ENCODE data around the gene MAVS.
"Not testable (repeated sequence)": the region's sequence is repeated elsewhere in the genome, so short reads cannot be mapped to it uniquely, and the experiment has no call there.

MAVS gene

GRCh38 chr20:3894796-3895195 is 48.2 kb downstream of the MAVS start:
- peaks cover 100% of the 10 kb centered on the region for H3K79me2 ChIP-seq (ENCODE audit: insufficient read depth, low read length)
- H2AFZ ChIP-seq (ENCODE audit: low read depth, low read length, severe bottlenecking) = no peak overlapping the region
- TF ChIP-seq CTCF (IDR thresholded peaks at IDR 0.05; ENCODE audit: insufficient read depth, low read length, poor library complexity, severe bottlenecking) = no peak
- no peak for TF ChIP-seq EZH2phosphoT487 (conservative IDR thresholded peaks at IDR 0.05; ENCODE audit: low read length)
- H3K27ac ChIP-seq (ENCODE audit: low read depth, low read length) = no peak overlapping the region
- no peaks in the 10 kb centered on the region for H3K9me2 ChIP-seq (replicated peaks; ENCODE audit: insufficient read depth, low read length)
- H3K9ac ChIP-seq (ENCODE audit: low read length) = no peak overlapping the region
- peaks cover 35% of the 10 kb centered on the region for H4K20me1 ChIP-seq (ENCODE audit: low read depth, low read length)
- H3F3A ChIP-seq (ENCODE audit: insufficient read depth) = peaks cover 27% of the 10 kb centered on the region
- no peak overlapping the region for H3K4me3 ChIP-seq (ENCODE audit: insufficient read depth, low read length, poor library complexity, severe bottlenecking)
- peak overlapping the region; percentile 13 for H3K4me2 ChIP-seq (ENCODE audit: low read depth, low read length, poor library complexity, severe bottlenecking)
- no peaks in the 10 kb centered on the region for H3K27me3 ChIP-seq (ENCODE audit: low read length)
- H3K9me3 ChIP-seq (ENCODE audit: insufficient read depth, low read length) = no peaks in the 10 kb centered on the region
- peaks cover 9% of the 10 kb centered on the region; the same call in 1 of the 2 replicates for H3K36me3 ChIP-seq (ENCODE audit: low read length)

GRCh38 chr20:3896302-3896701 is 49.7 kb downstream of the MAVS start:
- H3K79me2 ChIP-seq (ENCODE audit: insufficient read depth, low read length) = peaks cover 100% of the 10 kb centered on the region
- peak overlapping the region; percentile 17 for H3K4me2 ChIP-seq (ENCODE audit: low read depth, low read length, poor library complexity, severe bottlenecking)
- no peak overlapping the region for H3K9ac ChIP-seq (ENCODE audit: low read length)
- H3K9me3 ChIP-seq (ENCODE audit: insufficient read depth, low read length) = no peaks in the 10 kb centered on the region
- H3K27ac ChIP-seq (ENCODE audit: low read depth, low read length) = peak overlapping the region; percentile 1; the same call in 1 of the 2 replicates
- no peaks in the 10 kb centered on the region for H3K27me3 ChIP-seq (ENCODE audit: low read length)
- no peak overlapping the region for H3K4me3 ChIP-seq (ENCODE audit: insufficient read depth, low read length, poor library complexity, severe bottlenecking)
- TF ChIP-seq CTCF (IDR thresholded peaks at IDR 0.05; ENCODE audit: insufficient read depth, low read length, poor library complexity, severe bottlenecking) = no peak
- TF ChIP-seq EZH2phosphoT487 (conservative IDR thresholded peaks at IDR 0.05; ENCODE audit: low read length) = no peak
- H4K20me1 ChIP-seq (ENCODE audit: low read depth, low read length) = peaks cover 36% of the 10 kb centered on the region
- H3K36me3 ChIP-seq (ENCODE audit: low read length) = peaks cover 9% of the 10 kb centered on the region; the same call in 1 of the 2 replicates
- peaks cover 23% of the 10 kb centered on the region for H3F3A ChIP-seq (ENCODE audit: insufficient read depth)
- no peaks in the 10 kb centered on the region for H3K9me2 ChIP-seq (replicated peaks; ENCODE audit: insufficient read depth, low read length)
- H2AFZ ChIP-seq (ENCODE audit: low read depth, low read length, severe bottlenecking) = no peak overlapping the region

GRCh38 chr20:3896853-3897583 is 50.4 kb downstream of the MAVS start:
- Histone ChIP-seq H3K4me2 (ENCODE audit: low read depth, low read length, poor library complexity, severe bottlenecking) (peak overlapping the region; percentile 17), H3K4me3 (ENCODE audit: insufficient read depth, low read length, poor library complexity, severe bottlenecking) (no peak overlapping the region), H3K79me2 (ENCODE audit: insufficient read depth, low read length) (peaks cover 100% of the 10 kb centered on the region), H3K9me3 (ENCODE audit: insufficient read depth, low read length) (no peaks in the 10 kb centered on the region), H4K20me1 (ENCODE audit: low read depth, low read length) (peaks cover 37% of the 10 kb centered on the region), H3K9ac (ENCODE audit: low read length) (no peak overlapping the region), H3F3A (ENCODE audit: insufficient read depth) (peaks cover 27% of the 10 kb centered on the region), H3K27me3 (ENCODE audit: low read length) (no peaks in the 10 kb centered on the region), H3K9me2 (replicated peaks; ENCODE audit: insufficient read depth, low read length) (no peaks in the 10 kb centered on the region), H3K27ac (ENCODE audit: low read depth, low read length) (peak overlapping the region; percentile 1; the same call in 1 of the 2 replicates), H2AFZ (ENCODE audit: low read depth, low read length, severe bottlenecking) (no peak overlapping the region), H3K36me3 (ENCODE audit: low read length) (peaks cover 9% of the 10 kb centered on the region; the same call in 1 of the 2 replicates)
- TF ChIP-seq CTCF (IDR thresholded peaks at IDR 0.05; ENCODE audit: insufficient read depth, low read length, poor library complexity, severe bottlenecking) (no peak), EZH2phosphoT487 (conservative IDR thresholded peaks at IDR 0.05; ENCODE audit: low read length) (no peak)

DNA sequence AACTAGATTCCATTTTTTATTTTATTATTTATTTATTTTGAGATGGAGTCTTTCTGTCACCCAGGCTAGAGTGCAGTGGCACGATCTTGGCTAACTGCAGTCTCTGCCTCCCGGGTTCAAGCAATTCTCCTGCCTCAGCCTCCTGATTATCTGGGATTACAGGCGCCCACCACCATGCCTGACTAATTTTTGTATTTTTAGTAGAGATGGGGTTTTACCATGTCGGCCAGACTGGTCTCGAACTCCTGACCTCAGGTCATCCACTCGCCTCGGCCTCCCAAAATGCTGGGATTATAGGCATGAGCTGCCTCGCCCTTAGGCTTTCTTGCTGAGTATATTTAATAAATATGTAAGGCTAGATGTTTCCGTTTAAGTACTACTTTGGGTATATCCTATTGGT is 51.5 kb downstream of the MAVS start:
- not testable (repeated sequence) for H3K9ac ChIP-seq (ENCODE audit: low read length); H3K27ac ChIP-seq (ENCODE audit: low read depth, low read length); H3K9me3 ChIP-seq (ENCODE audit: insufficient read depth, low read length); H3K36me3 ChIP-seq (ENCODE audit: low read length); H2AFZ ChIP-seq (ENCODE audit: low read depth, low read length, severe bottlenecking); H3K9me2 ChIP-seq (replicated peaks; ENCODE audit: insufficient read depth, low read length); H3K4me3 ChIP-seq (ENCODE audit: insufficient read depth, low read length, poor library complexity, severe bottlenecking); H3K27me3 ChIP-seq (ENCODE audit: low read length)
- Histone ChIP-seq H4K20me1 (ENCODE audit: low read depth, low read length) (peaks cover 35% of the 10 kb centered on the region), H3K79me2 (ENCODE audit: insufficient read depth, low read length) (peaks cover 100% of the 10 kb centered on the region), H3K4me2 (ENCODE audit: low read depth, low read length, poor library complexity, severe bottlenecking) (peak overlapping the region; percentile 30), H3F3A (ENCODE audit: insufficient read depth) (peaks cover 20% of the 10 kb centered on the region)
